Brain microvascular endothelial cell (primary cell): ENCODE results near the gene SOWAHA.
A peak's percentile ranks its signal among the peaks of the same experiment; 100 is the strongest.

Experiments used
- DNase-seq: peaks from one replicate; pipeline ENCODE4 v3.0.0-alpha.2; 2020
- H3K27ac ChIP-seq: fragments of 250-450 bp; sonication (Bioruptor Pico); 2 replicates; pipeline ENCODE4 v1.5.1; 2020; ENCODE audit warnings: mild to moderate bottlenecking, moderate library complexity
- H3K27me3 ChIP-seq: fragments of 250-450 bp; sonication (Bioruptor Pico); replicated peaks from 2 replicates; pipeline ENCODE4 v1.5.1; 2020; ENCODE audit warnings: mild to moderate bottlenecking
- H3K36me3 ChIP-seq: fragments of 250-450 bp; sonication (Bioruptor Pico); replicated peaks from 2 replicates; pipeline ENCODE4 v1.5.1; 2020; ENCODE audit warnings: mild to moderate bottlenecking
- H3K4me3 ChIP-seq: 2 replicates; pipeline ENCODE4 v1.5.1; 2011; ENCODE audit warnings: low read depth, mild to moderate bottlenecking, control low read depth, low read length, moderate library complexity
- in situ Hi-C: cut with HindIII; loops from 2 replicates; pipeline ENCODE4 v1.10.0; 2017; ENCODE audit warnings: low sequenced_read_pairs, low pct_ligation_motif_present
- TF ChIP-seq, protein P1 (sequence below): IDR thresholded peaks from 2 replicates; pipeline ENCODE4 v1.5.1; 2011; ENCODE audit warnings: low read depth, mild to moderate bottlenecking, moderate library complexity, low read length, control low read depth, inconsistent platforms; ENCODE audit errors: missing control alignments

Gene SOWAHA

DNA sequence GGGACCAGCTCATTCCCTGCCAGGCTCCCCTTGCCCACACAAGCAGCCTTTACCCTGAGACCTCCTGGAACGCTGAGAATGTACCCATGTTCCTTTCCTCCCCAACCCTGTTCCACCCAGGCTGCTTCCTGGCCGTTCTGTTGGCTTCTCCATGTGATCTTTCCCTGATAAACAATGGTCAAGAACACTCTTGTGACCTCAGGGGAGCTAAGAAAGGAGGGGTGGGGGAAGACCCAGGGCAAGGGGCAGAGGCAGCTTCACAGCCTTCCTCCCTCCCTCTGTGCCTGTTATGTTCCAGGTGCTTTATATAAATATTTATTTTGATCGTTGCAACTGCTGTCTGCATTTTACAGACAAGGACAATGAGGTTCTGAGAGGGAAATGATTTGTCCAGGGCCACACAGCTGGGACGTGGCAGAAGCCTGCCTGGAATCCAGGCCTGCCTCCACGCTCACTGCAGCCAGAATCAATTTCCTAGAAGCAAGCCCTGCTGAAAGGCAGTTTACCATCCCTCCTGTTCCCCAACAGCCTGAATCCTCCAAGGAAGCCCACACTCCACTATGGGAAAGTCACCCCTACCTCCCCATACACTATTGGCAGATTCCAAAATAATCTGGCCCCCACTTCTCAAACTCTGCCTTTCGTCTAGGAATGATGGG is 13.5 kb downstream of the SOWAHA start:
- H3K4me3 ChIP-seq: no peak overlapping the region
- in situ Hi-C loops: no loop called here
- no peaks in the 10 kb centered on the region for H3K36me3 ChIP-seq
- no peak for DNase-seq
- TF ChIP-seq, protein P1, sequence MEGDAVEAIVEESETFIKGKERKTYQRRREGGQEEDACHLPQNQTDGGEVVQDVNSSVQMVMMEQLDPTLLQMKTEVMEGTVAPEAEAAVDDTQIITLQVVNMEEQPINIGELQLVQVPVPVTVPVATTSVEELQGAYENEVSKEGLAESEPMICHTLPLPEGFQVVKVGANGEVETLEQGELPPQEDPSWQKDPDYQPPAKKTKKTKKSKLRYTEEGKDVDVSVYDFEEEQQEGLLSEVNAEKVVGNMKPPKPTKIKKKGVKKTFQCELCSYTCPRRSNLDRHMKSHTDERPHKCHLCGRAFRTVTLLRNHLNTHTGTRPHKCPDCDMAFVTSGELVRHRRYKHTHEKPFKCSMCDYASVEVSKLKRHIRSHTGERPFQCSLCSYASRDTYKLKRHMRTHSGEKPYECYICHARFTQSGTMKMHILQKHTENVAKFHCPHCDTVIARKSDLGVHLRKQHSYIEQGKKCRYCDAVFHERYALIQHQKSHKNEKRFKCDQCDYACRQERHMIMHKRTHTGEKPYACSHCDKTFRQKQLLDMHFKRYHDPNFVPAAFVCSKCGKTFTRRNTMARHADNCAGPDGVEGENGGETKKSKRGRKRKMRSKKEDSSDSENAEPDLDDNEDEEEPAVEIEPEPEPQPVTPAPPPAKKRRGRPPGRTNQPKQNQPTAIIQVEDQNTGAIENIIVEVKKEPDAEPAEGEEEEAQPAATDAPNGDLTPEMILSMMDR: no peak
- H3K27ac ChIP-seq: no peak overlapping the region
- H3K27me3 ChIP-seq: no peaks in the 10 kb centered on the region

DNA sequence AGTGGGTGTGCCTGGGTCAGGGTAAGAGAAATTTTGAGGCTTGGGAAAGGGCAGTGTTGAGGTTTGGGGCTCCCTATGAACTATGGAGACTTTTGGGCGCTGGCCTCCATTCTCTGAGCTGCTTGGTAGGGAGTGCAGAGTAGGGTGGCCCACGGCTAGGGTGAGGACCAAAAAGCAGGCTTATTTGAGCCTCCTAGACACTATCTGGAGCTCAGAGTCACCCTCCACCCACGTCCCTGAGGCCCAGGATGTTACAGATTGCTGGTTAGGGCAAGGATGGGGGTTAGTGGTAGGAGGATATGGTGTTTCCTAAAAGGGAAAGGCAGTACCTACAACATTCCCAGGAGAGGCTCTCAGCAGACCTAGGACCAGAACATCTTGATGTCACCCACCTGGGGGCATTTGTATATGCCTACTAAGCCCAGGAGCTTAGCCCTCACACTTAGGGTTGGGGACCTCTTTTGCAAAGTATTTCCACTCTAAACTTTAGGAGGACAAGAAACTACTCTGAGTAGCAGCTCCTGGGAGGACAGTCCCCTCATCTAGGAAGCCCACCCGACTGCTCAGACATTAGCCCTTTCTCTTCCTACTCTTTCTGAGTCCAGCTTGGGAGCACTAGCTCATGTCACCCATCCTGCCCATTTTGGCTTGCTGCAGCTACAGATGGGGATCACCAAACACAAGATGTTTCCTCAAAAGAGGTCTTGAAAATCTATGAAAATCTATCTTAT is 15.0 kb downstream of the SOWAHA start:
- H3K27me3 ChIP-seq: no peaks in the 10 kb centered on the region
- no peak overlapping the region for H3K27ac ChIP-seq
- H3K4me3 ChIP-seq: no peak overlapping the region
- H3K36me3 ChIP-seq: no peaks in the 10 kb centered on the region
- TF ChIP-seq, protein P1: no peak
- in situ Hi-C loops: no loop called here
- DNase-seq: no peak

DNA sequence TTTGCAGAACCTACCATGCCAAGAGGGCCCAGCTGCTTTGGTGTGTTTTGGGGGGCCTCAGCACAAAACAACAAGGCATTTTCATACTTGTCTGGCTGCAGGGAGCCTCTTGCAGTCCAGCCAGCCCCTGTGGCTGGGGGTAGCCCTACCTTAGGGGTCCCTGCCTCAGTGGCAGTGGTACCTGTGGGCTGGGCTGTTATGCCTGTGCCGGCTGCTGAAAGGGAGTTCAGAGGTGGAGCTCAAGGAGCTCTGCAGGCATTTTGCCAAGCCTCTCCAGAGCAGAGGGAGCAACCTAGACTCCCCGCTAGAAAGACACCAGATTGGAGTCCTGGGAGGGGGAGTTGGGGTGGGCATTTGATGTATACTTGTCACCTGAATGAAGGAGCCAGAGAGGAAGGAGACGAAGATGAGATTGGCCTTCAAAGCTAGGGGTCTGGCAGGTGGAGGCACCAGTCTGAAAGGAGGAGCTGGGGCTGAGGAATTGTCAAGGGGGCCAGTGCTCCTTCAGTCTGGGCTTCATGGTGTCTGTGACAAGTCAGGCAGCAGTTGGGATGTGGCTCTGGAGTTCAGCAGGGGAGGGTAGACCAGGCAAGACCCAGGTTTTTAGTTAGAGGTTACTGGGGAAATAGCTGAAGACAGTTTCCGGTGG is 15.9 kb downstream of the SOWAHA start:
- H3K27me3 ChIP-seq: no peaks in the 10 kb centered on the region

GRCh38 chr5:132829742-132830435 is 16.8 kb downstream of the SOWAHA start:
- Histone ChIP-seq H3K27me3 (no peaks in the 10 kb centered on the region), H3K4me3 (peak overlapping the region; percentile 61), H3K36me3 (no peaks in the 10 kb centered on the region), H3K27ac (no peak overlapping the region)
- in situ Hi-C loops: no loop called here
- TF ChIP-seq, protein P1: peak; percentile 77
- DNase-seq: peak; percentile 43

More for the DNA sequence above, 15.9 kb downstream of the SOWAHA start:
- TF ChIP-seq, protein P1: no peak
- no peak for DNase-seq
- in situ Hi-C loops: no loop called here
- H3K27ac ChIP-seq: no peak overlapping the region
- no peaks in the 10 kb centered on the region for H3K36me3 ChIP-seq
- no peak overlapping the region for H3K4me3 ChIP-seq

- H3K4me3 ChIP-seq: peak within 1 kb of the TSS; percentile 61
- no peaks in the 10 kb centered on the region for H3K36me3 ChIP-seq
- no peak within 1 kb of the TSS for H3K27ac ChIP-seq
- in situ Hi-C loops: no loop called here
- TF ChIP-seq, protein P1: no peak
- no peaks in the 10 kb centered on the region for H3K27me3 ChIP-seq
- DNase-seq: no peak
Observed at GRCh38 chr5:132830436-132831094, 17.5 kb downstream of the SOWAHA start, which contains the start of gene SHROOM1. SHROOM1 (minus strand) TSS chr5:132830647; CDS start chr5:132826140, 4,507 bp downstream.
